GM21619 (cell line): ENCODE measurements around the gene C8A.

Experiments used
- ATAC-seq: cut with Tn5 transposase; IDR thresholded peaks from one replicate; pipeline ENCODE4 v1.9.1; 2021; ENCODE audit not compliant: unreplicated experiment

C8A gene

GRCh38 chr1:56881417-56881816 lies 26.8 kb downstream of the C8A start:
- no peak for ATAC-seq

GRCh38 chr1:56890229-56890628 lies 35.6 kb downstream of the C8A start:
- ATAC-seq = no peak

GRCh38 chr1:56894014-56894413 lies 39.4 kb downstream of the C8A start:
- ATAC-seq = no peak

- ATAC-seq = no peak
These were observed 42.8 kb downstream of the C8A start for GRCh38 chr1:56897150-56898004.

- no peak for ATAC-seq
These were observed 43.4 kb downstream of the C8A start for GRCh38 chr1:56898005-56898373.

- no peak for ATAC-seq
These were observed 44.3 kb downstream of the C8A start for GRCh38 chr1:56898879-56899278.

- ATAC-seq = no peak
These were observed 47.1 kb downstream of the C8A start for GRCh38 chr1:56901716-56902115.

- no peak for ATAC-seq
These were observed 49.2 kb downstream of the C8A start for GRCh38 chr1:56903778-56904177.

- no peak for ATAC-seq
These were observed 50.2 kb downstream of the C8A start for GRCh38 chr1:56904663-56905397.

GRCh38 chr1:56905667-56906066 lies 51.1 kb downstream of the C8A start:
- no peak for ATAC-seq

- no peak for ATAC-seq
These were observed 54.1 kb downstream of the C8A start for GRCh38 chr1:56908619-56909221.

- no peak for ATAC-seq
These were observed 55.9 kb downstream of the C8A start for GRCh38 chr1:56910441-56910985.

- ATAC-seq = no peak
These were observed 56.7 kb downstream of the C8A start for GRCh38 chr1:56911098-56911938.

GRCh38 chr1:56912325-56912724 lies 57.7 kb downstream of the C8A start:
- no peak for ATAC-seq

GRCh38 chr1:56915960-56916359 lies 61.4 kb downstream of the C8A start:
- ATAC-seq = no peak

GRCh38 chr1:56916630-56917029 lies 62.0 kb downstream of the C8A start:
- no peak for ATAC-seq

GRCh38 chr1:56917356-56917755 lies 62.8 kb downstream of the C8A start:
- no peak for ATAC-seq

GRCh38 chr1:56920591-56921001 lies 66.0 kb downstream of the C8A start:
- ATAC-seq = no peak

- ATAC-seq = no peak
These were observed 66.9 kb downstream of the C8A start for GRCh38 chr1:56921479-56921878.

GRCh38 chr1:56922070-56922469 lies 67.5 kb downstream of the C8A start:
- ATAC-seq = no peak

GRCh38 chr1:56922507-56922906 lies 67.9 kb downstream of the C8A start:
- no peak for ATAC-seq
